Lower leg skin (tissue), 4 donors: ENCODE measurements around the gene WDR11. TPM values are rescaled to one million over a fixed set of nuclear protein-coding genes. Genes with fewer than 3 reads are reported as not detected.

Experiments used
- DNase-seq, 2 donors: peaks; one replicate each; pipeline ENCODE4 v3.0.0-alpha.2; 2019; ENCODE audit warnings: low spot score in 2 of 2
- H3K4me3 ChIP-seq: fragments of 200-600 bp; sonication (generic); 2 replicates; pipeline ENCODE4 v1.5.1; 2017; ENCODE audit warnings: mild to moderate bottlenecking, low read depth; ENCODE audit not compliant: poor library complexity, severe bottlenecking
- CTCF ChIP-seq, 3 donors: fragments of 450-650 bp; IDR thresholded peaks; one replicate each; pipeline ENCODE4 v1.5.1; 2016; ENCODE audit warnings: antibody characterized with exemption in 3 of 3, mild to moderate bottlenecking in 3 of 3, moderate library complexity in 2 of 3
- POLR2A ChIP-seq, 2 donors: fragments of 450-650 bp; IDR thresholded peaks; one replicate each; pipeline ENCODE4 v1.6.1; 2016 to 2017; ENCODE audit warnings: antibody characterized with exemption in 2 of 2, mild to moderate bottlenecking in 1 of 2, moderate library complexity in 1 of 2
- WGBS, 2 donors: methylation state at CpG; one replicate each; pipeline ENCODE4 v1.1.5; 2018; 5-methylcytosine and 5-hydroxymethylcytosine counted together
- intact Hi-C: fragments of 100-400 bp; cut with DNase I; formaldehyde crosslinking; loops from one replicate; pipeline ENCODE4 v1.15.0; 2023; ENCODE audit warnings: low total_unique reads
- total RNA-seq, 4 donors: library from RNA; depleted of rRNA; stranded (reverse); fragments of >200 nt; gene quantifications; one replicate each; pipeline ENCODE4 v1.1.0, GENCODE V29; 2016

Gene WDR11
- 10 to 100 TPM; 25.8 to 37.7 (median 36.7) TPM for total RNA-seq

DNA sequence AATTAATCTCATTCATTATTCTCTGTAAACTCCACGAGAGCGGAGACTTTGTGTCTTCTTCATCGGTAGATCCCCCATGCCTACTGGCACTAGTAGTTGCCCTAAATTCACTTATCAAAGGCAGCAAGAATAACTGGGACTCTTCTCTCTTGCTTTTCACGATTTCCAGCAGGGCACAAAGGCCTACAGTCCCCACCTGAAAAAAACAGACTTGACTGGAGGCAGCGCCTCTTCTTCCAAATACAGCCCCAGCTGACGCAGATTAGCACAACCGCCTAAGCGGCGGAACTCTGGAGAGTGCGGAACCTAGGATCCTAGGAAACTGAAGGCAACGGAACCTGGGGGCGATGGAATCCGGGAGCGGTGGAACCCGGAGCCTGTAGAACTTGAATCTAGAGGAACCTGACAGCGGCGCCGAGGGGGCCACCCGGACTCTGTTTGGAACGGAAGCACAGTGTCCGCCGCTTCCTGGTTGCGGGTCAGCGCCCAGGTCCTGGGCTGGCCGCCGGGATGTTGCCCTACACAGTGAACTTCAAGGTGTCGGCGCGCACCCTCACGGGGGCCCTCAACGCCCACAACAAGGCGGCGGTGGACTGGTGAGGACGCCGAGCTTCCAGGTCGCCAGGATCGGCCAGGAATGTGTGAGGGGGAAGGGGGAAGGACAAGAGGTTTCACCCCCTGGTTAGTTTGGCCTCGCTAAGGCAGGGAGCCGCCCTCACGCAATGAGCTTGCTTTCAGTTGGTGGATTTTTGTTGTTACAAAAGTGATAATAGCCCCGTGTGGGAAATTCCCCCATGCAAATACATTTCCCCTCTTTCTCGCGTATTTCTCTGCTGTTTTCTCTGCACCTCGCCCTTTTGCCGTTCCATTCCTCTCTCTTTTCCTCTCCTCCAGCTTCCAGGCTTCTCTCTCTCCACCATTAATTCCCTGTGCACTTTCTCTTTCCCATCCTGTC lies at the start of gene WDR11:
WDR11 (plus strand) TSS at position 452 of the 955 bp plus-strand sequence; CDS start at position 511, 59 bp downstream.
- peak; percentile 83 to 97 for DNase-seq
- TF ChIP-seq CTCF (IDR thresholded peaks at IDR 0.05), result no peak
- TF ChIP-seq POLR2A (IDR thresholded peaks at IDR 0.05), result no peak
- peak within 1 kb of the TSS; percentile 89 for H3K4me3 ChIP-seq
- intact Hi-C loops, result no loop called here
- WGBS, 2 donors, result 3 to 5% methylated on average over 38 to 44 of the region's 45 CpGs

GRCh38 chr10:120802935-120803334 lies 48.2 kb upstream of the WDR11 start:
- intact Hi-C loops, result no loop called here
- no peak for DNase-seq
- no peak overlapping the region for H3K4me3 ChIP-seq
- TF ChIP-seq POLR2A (IDR thresholded peaks at IDR 0.05) (no peak), CTCF (IDR thresholded peaks at IDR 0.05) (no peak)
- 87 to 88% methylated on average over 3 of the region's 3 CpGs for WGBS, 2 donors

- TF ChIP-seq POLR2A (IDR thresholded peaks at IDR 0.05) (no peak), CTCF (IDR thresholded peaks at IDR 0.05) (no peak)
- no peak for DNase-seq
- WGBS, 2 donors, result 61% methylated on average over 5 of the region's 5 CpGs
- H3K4me3 ChIP-seq, result no peak overlapping the region
- intact Hi-C loops, result no loop called here
Observed at GRCh38 chr10:120803972-120804371, 47.2 kb upstream of the WDR11 start.

- no peak for DNase-seq
- intact Hi-C loops, result no loop called here
- no peak for TF ChIP-seq POLR2A (IDR thresholded peaks at IDR 0.05)
- TF ChIP-seq CTCF (IDR thresholded peaks at IDR 0.05), result no peak
- 79 to 84% methylated on average over 7 of the region's 7 CpGs for WGBS, 2 donors
- H3K4me3 ChIP-seq, result no peak overlapping the region
Observed at GRCh38 chr10:120805014-120805812, 45.9 kb upstream of the WDR11 start.

DNA sequence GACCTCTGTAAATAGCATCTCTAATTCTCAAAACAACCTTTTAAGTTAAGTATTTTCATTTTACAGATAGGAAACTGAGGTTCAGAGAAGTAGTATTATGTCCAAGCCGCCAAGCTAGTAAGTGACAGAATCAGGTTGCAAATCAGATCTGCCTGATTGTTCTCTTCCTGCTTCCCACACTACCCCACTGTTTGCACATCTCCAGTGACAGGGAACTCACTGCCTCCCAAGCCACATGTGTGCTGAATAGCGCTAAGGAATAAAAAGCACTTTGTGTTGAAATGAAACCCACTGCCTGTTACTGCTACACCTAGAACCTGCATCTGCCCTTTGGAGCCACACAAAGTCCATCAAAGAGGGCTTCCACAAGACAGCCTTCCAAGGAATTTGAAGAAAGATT lies 45.1 kb upstream of the WDR11 start:
- DNase-seq, result no peak
- WGBS, 2 donors, result 94 to 95% methylated on average over 2 of the region's 2 CpGs
- intact Hi-C loops, result no loop called here
- H3K4me3 ChIP-seq, result no peak overlapping the region
- TF ChIP-seq CTCF (IDR thresholded peaks at IDR 0.05), result no peak
- no peak for TF ChIP-seq POLR2A (IDR thresholded peaks at IDR 0.05)
